Activated T-helper 9 cell treated with anti-CD3 and anti-CD28 coated beads, Interleukin-2, amount 50 U/mL, for 16 hours (primary cell): Measurements from ENCODE around the gene SETBP1.
"Not testable (repeated sequence)": the region's sequence is repeated elsewhere in the genome, so short reads cannot be mapped to it uniquely, and the experiment has no call there.

Source experiments
- DNase-seq: peaks from one replicate; pipeline ENCODE4 v3.0.0-alpha.2; 2020; ENCODE audit warnings: low read depth

Gene SETBP1

DNA sequence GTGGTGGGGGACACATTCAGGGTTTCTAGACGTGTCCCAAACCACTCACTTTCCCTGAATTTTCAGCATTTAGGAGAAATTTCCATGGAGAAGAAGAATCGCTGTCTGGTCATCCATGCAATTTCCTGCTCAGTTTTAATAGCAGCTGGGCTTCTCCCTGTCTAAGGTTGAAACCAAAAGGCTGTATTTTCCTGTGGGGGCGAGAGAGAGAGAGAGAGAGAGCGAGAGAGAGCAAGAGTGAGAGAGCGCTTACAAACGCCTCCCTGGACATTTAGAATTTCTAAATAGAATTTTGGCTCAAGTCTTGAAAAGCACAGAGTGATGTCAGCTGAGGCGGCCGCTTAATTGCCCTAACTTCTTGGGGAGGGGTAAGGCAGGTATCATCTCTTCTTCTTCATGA is 110.8 kb downstream of the SETBP1 start:
- no peak for DNase-seq

DNA sequence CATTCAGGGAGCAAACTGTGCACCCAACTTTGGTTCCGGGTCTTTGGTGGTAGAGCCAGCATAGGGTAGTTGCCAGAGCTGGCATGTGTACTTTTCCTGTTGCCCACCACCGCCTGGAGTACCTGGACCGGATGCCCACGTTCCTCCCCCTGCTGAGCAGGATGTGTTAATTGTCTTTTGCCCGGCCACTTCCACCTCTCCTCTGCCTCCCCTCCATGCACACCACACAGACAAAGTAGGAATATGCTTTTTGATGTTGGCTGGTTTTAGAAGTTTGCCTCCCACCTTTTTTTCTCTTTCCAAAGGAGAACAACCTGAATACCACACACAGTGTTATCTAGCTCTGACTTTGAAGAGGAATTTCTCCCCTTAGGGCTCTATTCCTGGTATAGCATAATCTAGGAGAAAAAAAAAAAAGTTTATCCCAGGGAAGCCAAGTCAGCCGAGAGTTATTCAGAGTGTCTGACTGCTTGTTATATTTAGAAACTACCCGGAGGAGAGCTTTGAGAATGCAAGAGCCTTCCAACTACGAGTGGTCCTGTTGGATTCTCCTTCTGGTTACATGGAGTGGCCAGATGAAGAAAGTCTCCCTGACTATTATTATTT is 111.9 kb downstream of the SETBP1 start:
- DNase-seq: no peak

DNA sequence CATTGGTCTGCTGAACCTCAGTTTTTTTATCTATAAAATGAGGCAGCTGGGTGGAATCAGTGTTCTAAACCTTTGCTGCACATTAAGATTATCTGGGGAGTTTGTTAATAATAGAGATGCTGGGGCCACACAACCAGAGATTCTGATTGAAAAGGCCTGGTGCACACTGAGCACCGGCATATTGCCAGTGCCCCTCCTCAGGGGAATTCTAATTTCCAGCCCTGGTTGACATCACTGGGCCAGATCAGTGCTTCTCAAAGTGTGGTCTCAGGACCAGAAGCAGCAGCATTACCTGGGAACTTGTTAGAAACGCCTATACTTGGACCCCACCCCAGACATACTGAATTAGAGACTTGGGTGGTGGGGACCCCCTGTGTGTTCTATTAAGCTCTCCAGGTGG is 112.5 kb downstream of the SETBP1 start:
- no peak for DNase-seq

DNA sequence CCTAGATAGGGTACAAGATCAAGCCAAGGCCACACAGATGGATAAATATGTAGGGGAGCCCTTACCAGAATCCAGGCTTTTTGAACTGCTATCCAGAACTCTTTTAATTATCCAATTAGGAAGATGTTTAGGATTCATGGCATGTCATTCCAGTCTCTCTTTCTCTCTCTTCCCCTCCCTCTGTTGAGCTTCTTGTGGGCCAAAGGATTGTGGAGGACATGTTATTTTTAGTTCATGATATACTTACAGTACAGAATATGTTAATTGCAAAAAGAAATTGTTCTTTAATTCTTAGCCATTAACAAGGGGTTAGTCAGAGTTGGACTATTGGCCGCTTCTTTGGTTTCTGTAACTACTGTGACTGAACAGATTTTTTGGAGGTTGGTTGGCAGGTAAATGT is 113.0 kb downstream of the SETBP1 start:
- DNase-seq: no peak

DNA sequence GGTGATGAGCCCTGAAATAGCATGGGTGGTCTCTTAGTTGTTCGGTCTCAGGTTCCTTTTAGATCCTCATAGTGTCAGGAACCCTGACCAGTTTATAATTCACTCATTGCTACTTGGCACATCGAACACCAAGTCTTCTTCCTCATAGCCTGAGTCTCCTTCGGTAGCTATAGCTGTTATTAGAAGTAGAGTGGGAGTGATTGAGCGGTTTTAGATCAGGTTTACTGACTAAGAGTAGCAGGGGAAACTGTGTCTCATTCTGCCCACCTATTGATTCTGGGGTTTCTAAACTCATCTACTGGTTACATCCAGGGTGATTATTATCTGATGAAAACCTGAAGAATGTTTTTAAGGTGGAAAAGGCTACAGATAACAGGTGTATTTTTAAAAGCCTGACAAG is 114.6 kb downstream of the SETBP1 start:
- DNase-seq: no peak

DNA sequence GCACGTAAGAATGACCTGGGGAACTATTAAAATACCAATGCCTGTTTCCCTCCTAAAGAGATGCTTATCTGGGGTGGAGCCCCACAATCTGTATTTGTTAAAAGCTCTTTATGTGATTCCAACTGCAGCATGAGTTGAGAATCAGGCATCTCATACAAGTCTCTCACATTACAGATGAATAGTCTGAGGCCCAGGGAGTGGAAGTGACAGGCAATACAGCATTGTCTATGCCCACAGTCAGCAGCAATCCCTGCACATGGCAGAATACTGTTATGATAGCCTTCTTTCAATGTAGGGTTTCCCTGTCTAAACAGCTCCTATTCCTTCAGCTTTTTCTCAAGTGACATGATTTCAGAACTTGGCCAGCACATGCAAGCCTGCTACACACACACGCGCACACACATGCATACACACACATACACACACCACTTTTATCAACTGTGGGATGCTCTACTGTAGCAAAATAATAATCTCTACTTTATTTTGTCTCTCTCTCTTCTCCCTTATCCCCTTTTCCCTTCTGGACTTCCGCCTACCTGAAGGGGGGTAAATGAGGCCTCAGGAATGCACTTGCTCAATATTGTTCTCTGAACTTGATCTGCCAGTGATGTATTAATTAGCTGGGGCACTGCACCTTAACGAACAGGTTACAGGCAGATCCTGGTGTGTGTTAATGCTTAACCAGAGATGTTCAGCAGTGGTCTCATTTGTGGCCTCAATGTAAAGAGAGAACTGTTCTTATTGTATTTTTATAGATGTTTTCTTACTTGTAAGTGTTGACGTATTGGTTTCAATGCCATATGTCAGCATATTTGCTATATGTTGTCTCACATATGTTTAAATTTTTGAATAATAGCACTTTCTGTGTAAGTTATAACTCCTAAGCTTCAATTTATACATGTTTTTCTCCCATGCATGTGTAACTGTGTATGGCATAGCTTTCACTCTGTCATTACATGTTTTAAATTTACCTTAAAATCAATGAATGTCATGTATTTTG is 116.0 kb downstream of the SETBP1 start:
- no peak for DNase-seq

DNA sequence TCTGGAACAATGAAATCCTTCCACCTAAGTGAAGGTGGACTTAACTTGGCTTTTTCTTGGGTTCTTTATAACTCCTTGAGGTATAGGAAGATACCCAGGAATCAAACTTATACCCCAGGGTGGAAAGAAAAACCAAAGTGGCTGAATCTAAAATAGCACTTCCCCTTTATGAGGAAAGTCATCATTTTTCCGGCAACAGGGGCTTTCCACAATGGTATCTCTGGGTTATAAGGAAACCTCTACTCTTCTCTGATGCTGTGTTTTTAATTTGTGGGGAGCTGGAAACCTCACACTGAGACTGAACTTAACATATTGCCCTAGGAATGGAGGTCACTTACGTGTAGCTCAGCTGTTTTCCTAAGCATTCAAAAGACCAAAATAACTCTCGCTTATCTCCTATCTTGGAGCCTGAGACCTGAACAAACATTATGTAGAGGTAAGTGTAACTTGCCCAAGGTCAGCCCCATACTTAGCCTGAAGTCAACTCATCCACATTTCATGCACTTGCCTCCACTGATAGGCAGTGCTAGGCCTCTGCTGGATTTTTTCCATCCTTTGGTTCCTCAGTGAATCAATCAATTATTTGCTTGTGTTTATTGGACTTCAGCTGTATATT is 117.9 kb downstream of the SETBP1 start:
- no peak for DNase-seq

DNA sequence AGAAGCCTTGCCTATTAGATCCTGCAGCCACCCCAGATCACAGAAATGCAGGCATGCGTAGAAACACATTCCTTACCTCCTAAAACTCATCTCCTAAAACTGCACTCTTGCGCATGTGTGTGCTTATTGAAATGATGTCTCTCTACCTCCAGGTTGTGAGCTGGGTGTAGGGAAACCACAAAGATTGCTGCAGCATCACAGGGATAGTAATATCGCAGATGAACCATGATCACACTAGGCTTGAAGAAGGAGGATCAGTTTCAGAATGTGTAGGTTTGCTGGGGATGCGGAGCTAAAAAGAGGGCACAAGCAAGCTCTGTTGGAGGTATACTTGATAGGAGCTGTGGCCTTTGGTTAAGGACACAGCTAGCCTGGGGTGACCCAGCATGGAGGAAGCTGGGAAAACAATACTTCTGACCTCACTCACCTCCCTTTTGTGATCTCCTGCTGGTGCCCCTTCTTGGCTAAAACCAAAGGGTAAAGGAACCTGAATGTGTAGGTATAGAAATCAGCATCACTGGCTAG is 118.8 kb downstream of the SETBP1 start:
- DNase-seq: no peak

DNA sequence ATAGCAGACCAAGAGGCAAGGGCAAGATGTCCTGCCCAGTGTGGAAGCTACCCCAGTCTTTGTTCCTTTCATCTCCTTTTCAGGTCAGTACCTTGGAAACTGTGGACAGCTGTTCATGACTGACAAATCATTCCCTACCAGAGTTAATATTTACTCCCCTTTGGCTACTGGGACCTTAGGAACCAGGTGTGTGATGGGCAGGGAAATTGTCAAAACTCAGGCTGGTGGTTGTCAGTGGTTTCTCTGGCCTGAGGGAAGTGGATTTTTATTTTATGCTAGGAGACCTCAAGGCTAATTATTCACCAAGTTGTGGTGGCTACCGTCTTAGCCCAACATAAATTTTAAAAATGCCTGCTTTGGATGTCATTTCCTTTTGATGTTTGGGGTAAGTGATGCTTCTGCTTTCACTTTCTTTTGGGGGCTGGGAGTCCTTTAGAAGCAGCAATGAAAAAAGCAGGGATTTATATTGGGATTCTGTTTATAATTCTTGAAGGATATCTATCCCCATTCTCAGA is 119.3 kb downstream of the SETBP1 start:
- DNase-seq: no peak

DNA sequence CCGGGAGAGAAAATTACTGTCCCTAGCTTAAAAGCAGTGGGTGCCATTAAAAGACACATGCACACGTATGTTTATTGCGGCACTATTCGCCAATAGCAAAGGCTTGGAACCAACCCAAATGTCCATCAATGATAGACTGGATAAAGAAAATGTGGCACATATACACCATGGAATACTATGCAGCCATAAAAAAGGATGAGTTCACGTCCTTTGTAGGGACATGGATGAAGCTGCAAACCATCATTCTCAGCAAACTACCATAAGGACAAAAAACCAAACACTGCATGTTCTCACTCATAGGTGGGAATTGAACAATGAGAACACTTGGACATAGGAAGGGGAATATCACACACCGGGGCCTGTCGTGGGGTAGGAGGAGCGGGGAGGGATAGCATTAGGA is 120.1 kb downstream of the SETBP1 start:
- not testable (repeated sequence) for DNase-seq

DNA sequence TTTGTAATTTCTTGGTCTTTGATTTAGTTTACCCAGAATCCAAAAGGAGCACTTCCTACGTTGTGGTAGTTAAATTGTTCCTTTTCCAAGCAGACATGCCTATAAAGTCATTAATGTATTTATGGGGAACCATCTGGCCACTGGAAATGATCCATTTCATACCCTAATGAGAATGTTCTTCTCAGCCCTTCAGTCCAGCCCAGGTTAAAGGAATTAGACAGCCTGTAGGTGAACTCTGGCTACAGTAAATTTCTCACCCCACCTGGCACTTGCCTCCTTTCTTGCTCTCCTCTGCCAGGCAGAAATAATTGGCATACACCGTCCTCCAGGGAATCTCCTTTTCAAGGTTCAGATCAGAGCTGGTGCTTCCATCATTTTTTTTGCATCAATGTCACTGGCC is 121.1 kb downstream of the SETBP1 start:
- DNase-seq: no peak

DNA sequence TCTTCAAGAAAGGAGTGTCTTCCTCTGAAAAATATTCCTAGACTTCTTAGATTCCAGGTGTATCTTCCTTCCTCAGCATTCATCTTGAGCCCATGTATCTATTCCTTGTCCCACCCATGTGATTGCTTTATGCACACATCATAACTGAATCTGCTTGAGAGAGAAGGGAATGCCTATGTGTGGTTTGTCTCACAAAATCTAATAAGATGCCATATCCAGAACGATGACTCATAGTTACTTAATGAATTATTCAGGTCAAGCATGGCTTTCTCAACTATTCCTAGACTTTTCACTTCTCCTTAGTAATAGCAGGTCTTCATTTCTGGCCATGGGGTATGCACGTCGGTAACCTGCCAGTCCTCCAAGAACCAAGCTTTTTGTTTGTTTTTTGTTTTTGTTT is 121.8 kb downstream of the SETBP1 start:
- no peak for DNase-seq

DNA sequence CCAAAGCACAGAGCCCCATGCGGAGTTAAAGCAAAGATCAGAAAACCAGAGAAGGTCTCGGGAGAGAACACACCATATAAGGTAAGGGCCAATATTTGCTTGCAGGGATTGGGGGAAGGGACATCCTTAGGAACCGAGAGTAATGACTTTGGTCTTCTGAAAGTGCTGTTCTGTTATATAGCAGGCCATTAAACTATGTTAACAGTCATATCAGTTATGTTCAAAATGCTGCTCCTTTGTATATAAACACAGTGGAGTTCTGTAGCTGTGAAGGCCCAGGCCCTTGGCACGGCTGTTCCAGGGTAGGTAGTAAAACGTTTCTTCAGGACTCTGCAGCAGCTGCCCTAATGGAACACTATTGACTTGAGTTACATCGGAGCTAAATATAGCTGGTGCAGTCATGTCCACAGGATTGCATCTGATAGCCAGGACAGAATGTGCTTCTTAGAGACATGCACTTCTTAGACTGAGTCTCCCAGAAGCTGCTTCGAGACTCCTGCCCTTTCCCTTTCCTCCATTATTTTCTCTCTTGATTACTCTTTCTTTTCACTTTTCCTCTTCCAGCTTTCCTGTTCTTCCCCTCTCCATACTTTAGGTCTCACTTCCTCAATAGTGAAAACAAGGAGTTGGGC is 122.4 kb downstream of the SETBP1 start:
- DNase-seq: no peak

DNA sequence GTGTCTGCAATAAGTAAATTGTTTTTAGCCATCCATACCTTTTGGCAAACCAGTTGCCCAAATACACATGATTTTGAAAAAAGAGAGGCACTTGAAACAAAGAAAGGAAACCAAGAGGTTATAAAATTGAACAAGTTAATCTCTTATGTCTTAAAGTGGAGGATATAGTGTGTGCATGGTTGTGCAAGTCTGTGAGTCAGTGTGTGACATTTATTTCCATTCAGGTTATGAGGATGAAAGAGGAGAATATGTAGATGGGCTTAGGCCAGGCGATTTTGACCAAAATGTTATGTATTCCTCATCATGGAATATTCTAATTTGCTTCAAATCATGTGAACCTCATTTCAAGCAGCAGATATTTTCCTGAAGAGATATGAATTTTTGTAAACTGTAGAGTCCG is 123.3 kb downstream of the SETBP1 start:
- no peak for DNase-seq

DNA sequence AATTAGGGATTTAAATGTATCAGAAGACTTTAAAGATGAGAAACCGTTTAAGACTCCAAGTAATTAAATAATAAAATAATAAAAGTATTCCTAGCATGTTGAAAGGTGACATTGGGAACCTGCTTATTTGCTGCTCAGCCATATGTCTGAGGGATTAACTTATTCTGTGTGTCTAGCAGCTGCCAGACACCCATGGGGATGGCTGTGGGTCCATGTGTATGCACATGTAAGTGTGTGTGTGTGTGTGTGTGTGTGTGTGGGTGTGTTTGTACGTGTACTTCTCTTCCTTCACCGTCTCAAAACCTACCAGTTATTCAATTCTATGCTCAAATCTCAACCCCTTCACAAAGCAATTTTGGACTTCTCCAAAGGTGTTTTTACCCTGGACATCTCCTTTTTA is 124.5 kb downstream of the SETBP1 start:
- no peak for DNase-seq

DNA sequence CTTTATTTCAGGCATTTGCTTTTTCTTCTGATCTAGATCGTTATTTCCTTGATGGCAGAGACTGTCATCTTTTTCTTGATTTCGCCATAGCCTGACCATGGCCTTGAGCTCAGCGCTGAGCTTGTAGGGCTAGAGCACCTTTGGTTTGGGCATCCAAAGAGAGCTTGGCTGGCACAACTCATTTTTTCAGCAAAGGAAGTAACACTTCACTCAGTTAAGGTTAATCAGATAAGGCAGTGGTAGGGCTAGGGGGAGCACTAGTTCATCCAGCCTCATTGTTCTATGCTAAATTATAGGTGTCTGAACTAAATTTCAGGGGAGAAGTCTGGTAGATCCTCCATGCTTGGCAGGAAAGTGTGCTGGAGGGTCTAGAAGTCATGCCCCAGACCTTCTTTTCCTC is 125.0 kb downstream of the SETBP1 start:
- no peak for DNase-seq

DNA sequence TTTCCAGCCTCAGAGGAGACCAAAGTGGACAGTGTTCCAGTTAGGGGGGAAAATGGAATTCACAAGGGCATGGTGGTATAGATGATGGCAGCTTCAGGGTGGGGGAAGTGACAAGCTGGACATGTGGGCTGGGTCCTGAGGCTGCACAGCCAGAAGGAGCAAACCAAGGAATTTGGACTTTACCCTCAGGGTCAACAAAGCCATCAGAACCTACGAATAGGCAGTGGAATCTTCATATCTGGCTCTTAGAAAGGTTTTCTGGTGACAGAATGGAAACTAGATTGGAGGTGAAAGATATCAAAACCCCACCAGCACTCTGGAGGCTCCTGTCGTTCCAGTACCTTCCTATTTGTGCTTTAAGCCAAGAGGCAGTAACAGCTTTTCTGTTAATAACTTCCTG is 127.1 kb downstream of the SETBP1 start:
- DNase-seq: no peak

DNA sequence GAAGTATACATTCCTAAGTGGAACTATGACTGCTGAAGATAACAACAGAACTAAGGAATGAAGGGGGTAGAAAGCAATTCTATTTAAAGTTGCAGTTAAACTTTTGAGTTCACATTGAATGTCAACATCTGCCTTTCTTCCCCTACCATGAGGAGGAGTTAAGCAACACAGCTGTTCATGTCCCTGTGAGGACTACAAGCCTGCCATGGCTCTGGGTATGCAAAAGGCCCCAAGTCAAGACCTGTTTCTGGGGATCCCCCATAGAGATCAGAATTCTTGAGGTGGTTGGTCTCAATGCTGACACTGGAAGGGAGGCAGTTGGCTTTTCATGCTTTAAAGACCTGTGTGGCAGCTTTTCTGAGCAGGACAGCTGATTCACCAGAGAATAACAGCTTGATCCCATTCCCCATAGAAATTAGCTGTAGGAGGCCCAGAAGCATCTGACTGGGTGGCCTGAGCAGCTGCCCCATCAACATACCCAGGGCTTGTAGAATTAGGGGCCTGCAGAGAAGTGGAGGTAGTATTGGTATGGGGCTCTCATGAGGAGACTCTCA is 131.0 kb downstream of the SETBP1 start:
- DNase-seq: no peak

DNA sequence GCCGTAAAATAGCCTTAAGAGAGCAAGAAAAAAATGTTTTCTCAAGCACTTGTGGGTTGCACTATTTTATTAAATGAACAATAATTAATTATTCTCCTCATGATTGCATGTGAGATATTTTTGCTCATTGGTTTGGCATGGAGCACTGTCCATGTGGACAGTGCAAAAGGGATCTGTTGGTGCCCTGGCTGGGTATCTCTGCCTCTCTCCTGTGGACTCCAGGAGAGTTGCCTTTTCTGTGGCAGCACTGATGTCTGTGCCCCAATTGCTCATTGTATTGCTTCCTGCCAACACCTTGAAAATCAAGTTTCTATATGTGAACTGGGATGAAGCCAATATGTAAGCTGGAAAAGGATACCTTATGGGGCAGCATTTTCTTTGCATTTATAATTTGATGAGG is 131.7 kb downstream of the SETBP1 start:
- DNase-seq: no peak

DNA sequence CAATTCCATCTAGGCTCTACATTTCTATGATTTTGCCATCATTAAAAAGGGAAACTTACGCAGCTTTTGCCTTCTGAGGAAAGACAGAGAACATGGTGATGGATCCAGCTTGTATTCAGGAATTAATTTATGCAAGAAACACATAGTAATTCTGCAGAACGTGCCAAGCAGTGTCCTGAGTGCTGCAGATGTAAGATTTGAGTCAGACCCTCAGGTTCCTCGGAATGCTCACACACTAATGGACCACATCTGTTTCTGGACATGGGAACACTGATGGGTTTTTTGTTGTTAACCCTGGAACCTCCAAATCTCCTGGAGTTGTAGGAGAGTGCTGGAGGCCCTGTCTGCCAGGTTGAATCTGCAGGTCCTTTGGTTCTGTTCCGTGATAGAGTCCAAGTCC is 132.9 kb downstream of the SETBP1 start:
- no peak for DNase-seq

DNA sequence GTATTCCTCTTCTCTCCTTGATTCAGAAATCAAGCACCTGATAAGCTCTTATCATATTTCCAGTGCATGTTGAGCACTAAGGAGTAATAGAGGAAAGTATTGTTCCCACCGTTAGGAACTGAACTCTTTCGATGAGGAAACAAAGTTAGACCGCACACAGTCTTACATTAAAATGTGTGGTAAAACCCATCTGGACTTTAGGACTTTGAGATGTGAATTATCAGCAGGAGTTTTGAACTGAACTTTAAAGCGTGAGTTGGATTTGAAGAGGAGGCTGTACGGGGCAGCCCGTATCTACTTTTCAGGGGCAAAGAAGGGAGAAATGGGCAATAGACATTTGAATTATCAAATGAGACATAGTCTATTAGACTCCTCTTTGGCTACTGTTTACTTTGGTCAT is 134.4 kb downstream of the SETBP1 start:
- no peak for DNase-seq

DNA sequence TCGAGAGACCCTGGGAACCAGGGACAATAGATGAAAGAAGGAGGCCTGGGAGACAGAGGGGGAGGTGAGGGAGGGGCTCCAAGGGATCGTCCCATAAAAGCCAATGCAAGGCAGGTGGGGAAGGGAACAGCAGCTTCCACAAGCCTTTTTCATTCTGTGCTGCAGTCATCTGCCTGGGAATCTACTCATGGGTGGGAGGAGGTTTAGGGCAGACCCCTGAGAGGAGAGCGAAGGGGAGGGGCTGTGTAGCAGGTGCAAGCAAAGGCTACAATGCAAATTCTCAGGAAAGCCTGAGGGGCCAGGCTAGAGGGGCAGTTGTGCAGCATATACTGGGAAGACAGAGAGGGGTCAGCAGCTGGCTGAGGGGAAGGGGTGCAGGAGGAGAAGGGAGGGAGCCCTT is 135.4 kb downstream of the SETBP1 start:
- no peak for DNase-seq
